Limb (tissue), 2 donors: ENCODE results near the gene ARMC9.
"Not testable (repeated sequence)": the region's sequence is repeated elsewhere in the genome, so short reads cannot be mapped to it uniquely, and the experiment has no call there.

Experiments
- DNase-seq, 2 donors: peaks; one replicate each; pipeline ENCODE4 v3.0.0-alpha.2; 2016; ENCODE audit errors: extremely low spot score in 2 of 2

The ARMC9 gene

GRCh38 chr2:231181860-231182512 is 16.4 kb upstream of the ARMC9 start:
- no peak for DNase-seq

DNA sequence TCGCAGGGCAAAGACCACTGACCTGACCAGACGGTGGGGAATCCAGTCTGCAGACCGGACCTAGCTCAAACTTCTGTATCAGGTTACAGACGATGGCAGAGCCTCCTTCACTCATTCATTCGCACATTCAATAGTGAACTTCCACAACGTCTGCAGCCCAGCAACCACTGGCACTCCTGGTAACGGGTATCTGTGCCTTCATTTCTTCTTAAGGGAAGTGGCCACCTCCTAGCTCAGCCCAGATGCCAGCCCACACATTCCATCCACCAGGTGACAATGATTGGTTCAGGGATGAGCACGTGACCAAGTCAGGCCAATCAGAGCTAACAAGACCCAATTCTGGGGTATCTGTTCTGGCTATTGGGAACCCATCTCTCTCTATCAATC is 15.9 kb upstream of the ARMC9 start:
- DNase-seq = no peak

DNA sequence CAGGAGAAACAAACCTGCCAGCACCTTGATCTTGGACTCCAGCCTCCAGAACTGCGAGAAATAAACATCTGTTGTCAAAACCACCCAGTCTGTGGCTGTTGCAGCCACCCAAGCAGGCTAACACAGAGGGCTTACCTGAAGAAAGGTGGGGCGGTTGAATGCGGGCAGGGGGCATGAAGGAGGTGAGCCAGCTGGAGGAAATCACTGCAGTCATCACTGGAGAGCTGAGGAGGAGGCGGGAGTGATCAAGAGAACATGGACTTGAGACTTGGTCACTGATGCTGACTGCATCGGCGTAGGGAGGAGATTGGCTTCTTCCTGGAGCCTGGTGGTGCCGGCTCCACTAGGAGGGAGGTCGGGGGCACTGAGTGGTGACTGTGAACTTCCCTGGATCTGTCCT is 14.6 kb upstream of the ARMC9 start:
- no peak for DNase-seq

DNA sequence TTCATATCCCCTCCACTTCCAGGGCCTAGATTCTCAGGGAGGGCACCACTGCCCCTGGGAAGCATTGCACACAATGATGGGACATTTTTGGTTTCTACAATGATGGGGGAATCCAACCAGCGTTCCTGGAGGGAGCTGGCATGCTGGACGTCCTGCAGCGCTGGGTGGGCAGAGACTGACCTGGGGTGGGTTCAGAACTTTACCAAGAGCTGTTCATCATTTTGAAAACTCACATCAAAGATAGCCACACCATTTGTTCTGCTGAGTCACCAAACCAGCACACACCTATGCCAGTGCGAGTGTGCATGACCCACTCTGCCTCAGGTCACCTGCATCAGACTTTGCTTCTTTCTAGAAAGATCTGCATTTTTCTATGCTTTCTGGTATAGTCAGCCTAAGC is 14.1 kb upstream of the ARMC9 start:
- no peak for DNase-seq

- DNase-seq = no peak
Measured at GRCh38 chr2:231185050-231185725, 13.2 kb upstream of the ARMC9 start.

DNA sequence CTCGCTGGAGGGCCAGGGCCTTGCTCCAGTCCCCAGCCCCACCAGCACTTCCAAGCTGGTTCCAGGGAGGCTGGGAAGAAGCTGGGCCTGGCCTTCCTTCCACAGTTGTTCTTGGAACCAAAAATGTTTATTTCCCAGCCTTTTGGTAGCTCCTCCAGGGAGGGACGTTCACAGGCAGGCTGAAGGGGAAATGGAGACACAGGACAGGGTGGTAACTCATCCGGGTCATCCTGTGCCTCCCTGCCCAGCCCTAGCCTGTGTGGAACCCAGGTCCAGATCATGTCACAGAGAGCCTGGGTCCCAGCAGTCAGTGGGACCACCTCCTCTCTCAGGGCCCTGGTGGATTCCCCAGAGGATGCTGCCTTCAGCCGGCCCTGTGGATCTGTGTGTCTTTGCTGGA is 12.5 kb upstream of the ARMC9 start:
- no peak for DNase-seq

- DNase-seq = no peak
Measured at GRCh38 chr2:231186325-231186724, 12.1 kb upstream of the ARMC9 start.

- no peak for DNase-seq
Measured at GRCh38 chr2:231187736-231188505, 10.5 kb upstream of the ARMC9 start.

DNA sequence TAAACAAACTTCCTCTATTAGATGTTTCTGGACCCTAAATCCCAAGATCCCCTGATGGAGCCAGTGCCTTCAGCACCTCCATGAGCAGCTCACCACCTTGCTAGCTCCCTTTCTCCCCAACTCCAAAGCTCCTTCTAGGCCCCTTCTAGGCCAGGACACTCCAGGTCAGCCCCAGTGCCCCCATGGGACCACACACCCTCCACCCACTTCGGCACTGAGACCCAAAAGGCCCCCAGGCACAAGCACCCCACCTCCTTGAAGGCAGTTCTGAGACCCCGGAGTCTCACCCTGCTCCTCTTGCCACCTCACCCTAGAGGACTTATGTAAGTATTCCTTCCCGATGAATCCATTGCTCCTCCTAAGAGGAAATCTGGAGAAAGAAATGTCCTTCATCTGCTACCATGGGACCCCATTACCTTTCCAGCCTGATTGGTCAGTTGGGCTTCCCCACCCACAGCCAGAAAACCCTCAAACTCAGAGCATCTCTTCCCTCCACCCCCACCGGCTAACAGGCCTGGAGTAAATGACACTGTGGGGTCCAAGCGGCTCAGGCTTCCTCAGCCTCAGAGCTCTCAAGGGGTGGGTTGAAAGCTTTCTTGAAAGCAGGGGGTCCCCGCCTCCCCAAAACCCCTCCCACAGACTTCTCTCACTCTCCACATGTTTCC is 9.8 kb upstream of the ARMC9 start:
- no peak for DNase-seq

GRCh38 chr2:231189171-231189530 is 9.3 kb upstream of the ARMC9 start:
- no peak for DNase-seq

DNA sequence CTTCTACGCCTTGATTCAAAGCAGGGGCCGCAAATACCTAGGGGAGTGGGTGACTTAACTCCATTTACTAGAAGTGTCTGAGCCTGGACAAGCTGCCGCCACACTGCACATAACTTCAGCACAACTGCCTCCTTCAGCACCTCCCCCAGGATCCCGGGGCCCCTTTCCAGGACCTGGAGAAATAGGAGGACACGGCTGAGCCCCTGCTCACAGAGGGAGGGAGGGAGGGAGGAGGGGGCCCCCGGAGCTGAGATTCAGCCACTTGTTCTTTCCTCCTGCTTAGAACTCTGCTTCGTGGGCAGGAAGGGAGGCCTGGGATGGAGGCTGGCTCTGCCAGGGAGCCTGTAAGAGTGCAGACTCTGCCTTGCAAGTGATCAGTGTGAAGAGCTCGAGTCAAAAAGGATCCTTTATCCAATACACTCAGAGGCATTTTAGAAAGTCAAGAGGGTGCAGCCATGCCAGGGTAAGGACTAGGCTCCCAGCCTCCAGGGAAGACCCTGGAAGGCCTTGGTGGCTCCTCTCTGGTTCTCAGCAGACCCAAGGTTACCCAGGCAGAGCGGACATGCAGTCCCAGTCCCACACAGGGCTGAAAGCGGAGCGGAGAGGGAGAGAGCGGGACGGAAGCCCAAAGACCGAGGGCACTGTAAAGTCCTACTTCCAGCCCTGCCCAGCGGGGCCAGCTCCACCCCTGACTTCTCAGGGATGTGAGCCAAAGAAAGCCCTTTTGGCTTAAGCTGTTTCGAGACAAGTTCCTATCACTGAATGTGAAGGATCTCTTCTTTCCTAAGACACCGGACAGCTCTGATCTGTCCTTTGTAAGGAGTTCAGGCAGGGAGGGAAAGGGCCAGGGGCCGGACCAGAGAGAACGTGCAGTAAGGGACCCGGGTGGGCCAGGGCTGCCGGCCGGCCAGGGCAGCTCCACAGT is 8.6 kb upstream of the ARMC9 start:
- no peak for DNase-seq

- peak in 1 of 2 donors; percentile 75 for DNase-seq
Measured at GRCh38 chr2:231190531-231191197, 7.8 kb upstream of the ARMC9 start.

DNA sequence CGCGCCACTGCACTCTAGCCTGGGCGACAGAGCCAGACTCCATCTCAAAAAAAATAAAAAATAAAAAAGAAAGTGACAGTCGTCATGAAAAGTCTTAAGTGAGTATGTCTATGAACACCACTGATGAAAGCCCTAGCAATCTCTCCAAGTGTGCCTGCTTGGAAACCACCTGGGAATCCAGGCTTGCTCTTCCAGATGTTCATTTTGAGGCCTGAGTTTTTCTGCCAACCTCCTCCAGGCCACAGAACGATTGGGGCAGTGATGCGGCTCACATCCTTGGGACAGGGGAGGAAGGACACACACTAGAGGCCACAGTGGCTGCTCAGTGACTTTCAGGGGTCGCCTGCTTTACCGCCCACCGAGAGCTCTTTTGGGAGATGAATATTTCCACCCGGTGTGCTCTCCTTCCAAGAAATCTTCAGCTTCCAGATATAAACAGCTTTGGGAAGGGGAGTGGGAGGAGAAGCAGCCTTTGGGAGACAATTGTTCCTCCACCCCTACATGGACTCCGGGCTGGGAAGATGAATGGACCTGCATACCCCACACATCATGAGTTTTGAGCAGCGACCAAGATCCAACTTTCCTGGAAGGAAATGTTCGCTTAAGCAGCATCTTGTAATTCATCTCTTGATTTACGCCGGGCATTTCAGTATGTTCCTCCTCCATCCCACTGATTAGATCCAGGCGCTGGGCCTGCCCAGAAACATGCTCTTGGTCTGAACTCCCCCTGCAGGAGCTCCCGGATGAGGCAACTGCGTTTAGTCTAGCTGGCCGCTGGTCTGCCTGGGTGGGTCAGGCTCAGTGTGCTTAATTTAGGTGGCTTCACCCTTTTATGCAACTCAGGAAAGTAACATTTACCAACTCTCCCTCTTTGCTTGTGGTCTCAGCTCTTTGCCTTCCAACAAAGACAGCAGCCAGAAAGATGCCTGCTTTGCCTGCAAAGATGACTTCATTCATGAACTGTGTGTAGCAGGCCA is 6.2 kb upstream of the ARMC9 start:
- peak; percentile 74 to 80 for DNase-seq

- no peak for DNase-seq
Measured at GRCh38 chr2:231193216-231193615, 5.2 kb upstream of the ARMC9 start.

DNA sequence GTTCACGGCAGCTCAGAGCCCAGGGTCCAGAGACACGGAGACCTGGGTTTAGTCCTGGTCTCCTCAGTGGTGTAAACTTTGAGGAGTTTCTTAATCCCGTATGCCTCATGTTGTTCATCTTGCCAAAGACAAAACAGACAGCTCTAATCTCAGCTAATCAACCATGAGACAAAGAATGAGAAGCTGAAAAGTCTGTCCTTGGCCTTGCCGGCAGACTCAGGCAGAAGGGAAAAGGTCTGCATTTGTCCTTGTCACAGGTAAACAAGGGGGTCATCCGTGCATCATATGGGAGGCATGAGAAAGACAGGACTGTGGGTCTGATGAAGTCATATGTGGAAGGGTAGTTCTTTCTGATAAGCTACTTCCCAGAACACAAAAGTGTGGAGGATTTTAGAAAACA is 1.8 kb upstream of the ARMC9 start:
- no peak for DNase-seq

GRCh38 chr2:231197196-231197595 is 1.2 kb upstream of the ARMC9 start:
- DNase-seq = not testable (repeated sequence)

DNA sequence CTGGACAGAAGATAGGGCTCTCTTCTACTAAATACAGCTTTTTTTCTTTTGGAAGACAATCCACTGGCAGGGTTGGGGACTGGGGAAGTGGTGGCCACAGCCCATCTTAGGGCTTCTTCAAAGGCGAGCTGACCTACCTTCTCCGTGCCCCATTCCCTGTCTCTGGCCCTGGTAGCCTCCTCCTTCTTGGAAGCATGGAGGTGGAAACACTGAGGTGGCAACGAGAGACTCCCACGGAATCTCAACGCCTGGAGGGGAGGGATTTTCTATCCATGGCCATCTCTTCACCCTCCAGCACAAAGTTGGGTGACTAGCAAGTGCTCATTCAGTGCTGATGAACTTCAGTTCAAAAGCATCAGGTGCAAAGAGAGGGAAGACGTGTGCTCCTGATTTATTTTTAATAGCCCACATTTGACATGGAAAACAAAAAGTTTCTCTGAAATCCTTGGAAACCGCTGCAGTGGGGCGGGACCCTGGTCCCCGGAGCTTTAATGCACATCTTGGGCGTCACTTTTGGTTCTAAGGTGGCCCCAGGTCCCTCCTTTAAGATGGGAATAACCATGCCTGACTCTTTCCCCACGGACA is 633 bp upstream of the ARMC9 start:
- DNase-seq = no peak

- DNase-seq = no peak
Measured at GRCh38 chr2:231199219-231199618, 788 bp downstream of the ARMC9 start.
